H1 (cell line): ENCODE results near the gene GRIA2. TPM values are rescaled to one million over a fixed set of nuclear protein-coding genes. Genes with fewer than 3 reads are reported as not detected.

Experiments used
- KDM4A ChIP-seq: IDR thresholded peaks from one replicate; pipeline ENCODE4 v1.7.1; 2012; ENCODE audit warnings: low read depth, mild to moderate bottlenecking, moderate library complexity, low read length, inconsistent platforms; ENCODE audit not compliant: severe bottlenecking
- SUZ12 ChIP-seq: fragments of 200-600 bp; sonication (generic); IDR thresholded peaks from 2 replicates; pipeline ENCODE4 v1.6.1; 2012; ENCODE audit warnings: mild to moderate bottlenecking, inconsistent platforms, low read length, moderate library complexity, mixed read lengths
- polyA plus RNA-seq, 7 experiments: library from polyadenylated mRNA; depleted of rRNA in 3 of 7; stranded (reverse) in 5 of 7; unstranded in 2 of 7; fragments of >200 nt in 5 of 7; fragments of 200-250 nt in 2 of 7; gene quantifications; 1 replicate in 5 of 7; 2 replicates in 1 of 7; 4 replicates in 1 of 7; pipeline versions ENCODE4 v1.2.1 to v1.2.3, GENCODE V29; 2011 to 2013; ENCODE audit warnings: missing spikeins in 2 of 7, mixed read lengths in 2 of 7
- total RNA-seq: library from RNA; stranded (reverse); fragmentation: NEBNext Ultra II Directional; extraction: Animal tissue kit (Norgen Biotek cat#: 25700); gene quantifications from 2 replicates; pipeline ENCODE4 v1.2.1, GENCODE V29; 2021

Gene GRIA2
- total and polyA plus RNA-seq, 2 of the 8 experiments (the other 6 are each of a cell fraction or from before 2014, with no cell fraction given): not detected

DNA sequence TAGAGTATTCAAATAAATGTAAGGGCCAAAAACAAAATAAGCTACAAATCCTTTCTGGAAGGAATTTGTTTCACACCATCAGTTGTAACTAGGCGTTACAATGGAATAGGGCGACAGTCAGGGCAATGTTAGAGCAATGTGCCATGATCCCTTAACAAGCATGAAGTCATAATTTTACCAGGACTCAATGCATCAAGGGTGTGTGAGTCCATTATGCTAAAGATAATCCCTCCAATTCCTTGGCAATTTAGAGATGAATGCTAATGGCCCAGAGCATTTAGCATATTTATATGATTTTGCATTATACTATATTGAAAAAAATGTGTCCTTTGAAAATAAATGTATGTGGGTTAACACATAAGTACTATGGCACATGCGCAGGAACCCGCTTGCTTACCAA is 73.1 kb downstream of the GRIA2 start (continued):
- no peak for TF ChIP-seq SUZ12
- no peak for TF ChIP-seq KDM4A
